ENCODE results near the gene NDFIP1. TPM values are rescaled to one million over a fixed set of nuclear protein-coding genes. Genes with fewer than 3 reads are reported as not detected.

NDFIP1 gene
- total and polyA plus RNA-seq, 10 of the 15 experiments (the other 5 are each of a cell fraction or from before 2014, with no cell fraction given), result 0.08 to 2.7 (median 0.92) TPM

DNA sequence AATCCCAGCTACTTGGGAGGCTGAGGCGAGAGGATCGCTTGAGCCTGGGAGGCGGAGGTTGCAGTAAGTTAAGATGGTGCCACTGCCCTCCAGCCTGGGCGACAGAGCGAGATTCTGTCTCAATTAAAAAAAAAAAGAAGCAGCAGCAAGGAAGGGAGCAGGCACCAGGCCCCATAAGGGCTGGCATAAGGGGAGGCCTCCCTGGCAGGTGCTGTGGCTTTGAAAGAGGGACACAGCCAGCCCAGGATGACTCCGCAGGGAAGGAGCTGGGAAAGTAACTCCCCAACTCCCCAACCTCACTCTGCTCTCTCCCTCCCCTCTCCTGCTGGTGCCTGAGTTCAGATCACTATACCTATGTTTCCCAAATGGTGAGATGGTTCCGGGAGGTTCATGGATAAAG is 70.1 kb downstream of the NDFIP1 start:
- no peaks in the 10 kb centered on the region for H4K20me1 ChIP-seq (ENCODE audit: control insufficient read depth, insufficient read depth)
- no peaks in the 10 kb centered on the region for H3K36me3 ChIP-seq (ENCODE audit: control insufficient read depth in 2 of 2, insufficient read depth in 2 of 2, low read length in 1 of 2)
- no peak overlapping the region for H2AFZ ChIP-seq (ENCODE audit: control insufficient read depth, low read depth, low read length)
- ATAC-seq (no peak), FAIRE-seq (no peak), DNase-seq (ENCODE audit: low read depth, low spot score) (no peak)
- no peak overlapping the region for H3K9ac ChIP-seq (ENCODE audit: control insufficient read depth, insufficient read depth, low read length)
- H3K27ac ChIP-seq (ENCODE audit: control insufficient read depth, insufficient read depth), result no peak overlapping the region
- RAD21 ChIA-PET (ENCODE audit: unreplicated experiment), result no interaction called here
- no peak for TF ChIP-seq POLR2AphosphoS5 (IDR thresholded peaks at IDR 0.05; ENCODE audit: low read length)
- no peak for TF ChIP-seq ZNF24 (IDR thresholded peaks at IDR 0.05)
- in situ Hi-C loops (cut with MboI), result no loop called here
- no TSS peak for BruUV-seq (replicated peaks)
- H3K4me1 ChIP-seq (ENCODE audit: control insufficient read depth, insufficient read depth, low read length), result no peaks in the 10 kb centered on the region
- H3K4me2 ChIP-seq (ENCODE audit: control insufficient read depth, insufficient read depth), result no peak overlapping the region
- POLR2A ChIA-PET, result interaction anchor here (0.6 kb wide), 1 partner anchor 20 kb away, joined by 8 read pairs; no protein-coding TSS in a partner anchor
- WGBS (ENCODE audit: insufficient coverage, insufficient replicate concordance, low lambda C conversion rate, missing lambda C conversion rate), result 84% methylated on average over 7 of the region's 7 CpGs
- H3K79me2 ChIP-seq (ENCODE audit: control insufficient read depth, insufficient read depth, low read length), result no peaks in the 10 kb centered on the region
- SMC1A ChIA-PET (ENCODE audit: uncharacterized antibody, unreplicated experiment), result no interaction called here
- no peaks in the 10 kb centered on the region for H3K9me3 ChIP-seq (replicated peaks; ENCODE audit: control insufficient read depth, insufficient read depth, low read length)
- intact Hi-C loops (cut with micrococcal nuclease; ENCODE audit: unreplicated experiment), result no loop called here
- CTCF ChIA-PET, result interaction anchor here (0.8 kb wide), 1 partner anchor 149 kb away, joined by 3 read pairs; no protein-coding TSS in a partner anchor
- no peaks in the 10 kb centered on the region; a peak in 1 of 4 replicates for H3K27me3 ChIP-seq (replicated peaks in 1 of 2; ENCODE audit: control insufficient read depth in 2 of 2, insufficient read depth in 2 of 2, low read length in 1 of 2)
- H3K4me3 ChIP-seq, result no peak overlapping the region

GRCh38 chr5:142179776-142180387 is 71.3 kb downstream of the NDFIP1 start:
- ChIA-PET SMC1A (ENCODE audit: uncharacterized antibody, unreplicated experiment) (no interaction called here), CTCF (no interaction called here), POLR2A (no interaction called here), RAD21 (ENCODE audit: unreplicated experiment) (no interaction called here)
- Histone ChIP-seq H3K9ac (ENCODE audit: control insufficient read depth, insufficient read depth, low read length) (no peak overlapping the region), H3K27ac (ENCODE audit: control insufficient read depth, insufficient read depth) (no peak overlapping the region), H3K9me3 (replicated peaks; ENCODE audit: control insufficient read depth, insufficient read depth, low read length) (no peaks in the 10 kb centered on the region), H3K79me2 (ENCODE audit: control insufficient read depth, insufficient read depth, low read length) (no peaks in the 10 kb centered on the region), H4K20me1 (ENCODE audit: control insufficient read depth, insufficient read depth) (no peaks in the 10 kb centered on the region), H3K27me3 (replicated peaks in 1 of 2; ENCODE audit: control insufficient read depth in 2 of 2, insufficient read depth in 2 of 2, low read length in 1 of 2) (no peaks in the 10 kb centered on the region; a peak in 1 of 4 replicates), H3K4me1 (ENCODE audit: control insufficient read depth, insufficient read depth, low read length) (no peaks in the 10 kb centered on the region), H2AFZ (ENCODE audit: control insufficient read depth, low read depth, low read length) (no peak overlapping the region), H3K36me3 (ENCODE audit: control insufficient read depth in 2 of 2, insufficient read depth in 2 of 2, low read length in 1 of 2) (no peaks in the 10 kb centered on the region), H3K4me2 (ENCODE audit: control insufficient read depth, insufficient read depth) (no peak overlapping the region), H3K4me3 (no peak overlapping the region)
- no TSS peak for BruUV-seq (replicated peaks)
- intact Hi-C loops (cut with micrococcal nuclease; ENCODE audit: unreplicated experiment) (no loop called here), in situ Hi-C loops (cut with MboI) (no loop called here)
- FAIRE-seq (no peak), DNase-seq (ENCODE audit: low read depth, low spot score) (no peak), ATAC-seq (no peak)
- WGBS (ENCODE audit: insufficient coverage, insufficient replicate concordance, low lambda C conversion rate, missing lambda C conversion rate), result 9% methylated on average over 6 of the region's 6 CpGs
- TF ChIP-seq, protein P1, sequence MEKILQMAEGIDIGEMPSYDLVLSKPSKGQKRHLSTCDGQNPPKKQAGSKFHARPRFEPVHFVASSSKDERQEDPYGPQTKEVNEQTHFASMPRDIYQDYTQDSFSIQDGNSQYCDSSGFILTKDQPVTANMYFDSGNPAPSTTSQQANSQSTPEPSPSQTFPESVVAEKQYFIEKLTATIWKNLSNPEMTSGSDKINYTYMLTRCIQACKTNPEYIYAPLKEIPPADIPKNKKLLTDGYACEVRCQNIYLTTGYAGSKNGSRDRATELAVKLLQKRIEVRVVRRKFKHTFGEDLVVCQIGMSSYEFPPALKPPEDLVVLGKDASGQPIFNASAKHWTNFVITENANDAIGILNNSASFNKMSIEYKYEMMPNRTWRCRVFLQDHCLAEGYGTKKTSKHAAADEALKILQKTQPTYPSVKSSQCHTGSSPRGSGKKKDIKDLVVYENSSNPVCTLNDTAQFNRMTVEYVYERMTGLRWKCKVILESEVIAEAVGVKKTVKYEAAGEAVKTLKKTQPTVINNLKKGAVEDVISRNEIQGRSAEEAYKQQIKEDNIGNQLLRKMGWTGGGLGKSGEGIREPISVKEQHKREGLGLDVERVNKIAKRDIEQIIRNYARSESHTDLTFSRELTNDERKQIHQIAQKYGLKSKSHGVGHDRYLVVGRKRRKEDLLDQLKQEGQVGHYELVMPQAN (conservative IDR thresholded peaks at IDR 0.05), result no peak
- TF ChIP-seq BCL11A (IDR thresholded peaks at IDR 0.05; ENCODE audit: low read depth, low read length) (no peak), SMAD5 (IDR thresholded peaks at IDR 0.05; ENCODE audit: low read depth) (no peak), MYB (IDR thresholded peaks at IDR 0.05; ENCODE audit: borderline replicate concordance, low read depth, low read length) (no peak), FOXK2 (IDR thresholded peaks at IDR 0.05) (no peak), IRF5 (IDR thresholded peaks at IDR 0.05; ENCODE audit: borderline replicate concordance) (no peak), HDAC6 (IDR thresholded peaks at IDR 0.05; ENCODE audit: unreplicated experiment) (no peak)
- TF ChIP-seq, protein P2, sequence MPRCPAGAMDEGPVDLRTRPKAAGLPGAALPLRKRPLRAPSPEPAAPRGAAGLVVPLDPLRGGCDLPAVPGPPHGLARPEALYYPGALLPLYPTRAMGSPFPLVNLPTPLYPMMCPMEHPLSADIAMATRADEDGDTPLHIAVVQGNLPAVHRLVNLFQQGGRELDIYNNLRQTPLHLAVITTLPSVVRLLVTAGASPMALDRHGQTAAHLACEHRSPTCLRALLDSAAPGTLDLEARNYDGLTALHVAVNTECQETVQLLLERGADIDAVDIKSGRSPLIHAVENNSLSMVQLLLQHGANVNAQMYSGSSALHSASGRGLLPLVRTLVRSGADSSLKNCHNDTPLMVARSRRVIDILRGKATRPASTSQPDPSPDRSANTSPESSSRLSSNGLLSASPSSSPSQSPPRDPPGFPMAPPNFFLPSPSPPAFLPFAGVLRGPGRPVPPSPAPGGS (IDR thresholded peaks at IDR 0.05; ENCODE audit: borderline replicate concordance, insufficient read depth, low read depth, low read length, poor library complexity, severe bottlenecking), result no peak
- TF ChIP-seq, protein P3, sequence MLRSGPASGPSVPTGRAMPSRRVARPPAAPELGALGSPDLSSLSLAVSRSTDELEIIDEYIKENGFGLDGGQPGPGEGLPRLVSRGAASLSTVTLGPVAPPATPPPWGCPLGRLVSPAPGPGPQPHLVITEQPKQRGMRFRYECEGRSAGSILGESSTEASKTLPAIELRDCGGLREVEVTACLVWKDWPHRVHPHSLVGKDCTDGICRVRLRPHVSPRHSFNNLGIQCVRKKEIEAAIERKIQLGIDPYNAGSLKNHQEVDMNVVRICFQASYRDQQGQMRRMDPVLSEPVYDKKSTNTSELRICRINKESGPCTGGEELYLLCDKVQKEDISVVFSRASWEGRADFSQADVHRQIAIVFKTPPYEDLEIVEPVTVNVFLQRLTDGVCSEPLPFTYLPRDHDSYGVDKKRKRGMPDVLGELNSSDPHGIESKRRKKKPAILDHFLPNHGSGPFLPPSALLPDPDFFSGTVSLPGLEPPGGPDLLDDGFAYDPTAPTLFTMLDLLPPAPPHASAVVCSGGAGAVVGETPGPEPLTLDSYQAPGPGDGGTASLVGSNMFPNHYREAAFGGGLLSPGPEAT (IDR thresholded peaks at IDR 0.05; ENCODE audit: low read depth), result no peak

Data from GM12878 (cell line).